GM19351 (cell line): ENCODE measurements around the gene ZNF48.

ENCODE experiments used
- ATAC-seq: cut with Tn5 transposase; IDR thresholded peaks from one replicate; pipeline ENCODE4 v1.9.1; 2021; ENCODE audit warnings: mild to moderate bottlenecking, moderate library complexity; ENCODE audit not compliant: unreplicated experiment

The ZNF48 gene

GRCh38 chr16:30401768-30402425 lies 6.7 kb downstream of the ZNF48 start:
- ATAC-seq: no peak

GRCh38 chr16:30406795-30407101 lies 11.5 kb downstream of the ZNF48 start:
- peak; percentile 21 for ATAC-seq

GRCh38 chr16:30407102-30407803 lies 12.0 kb downstream of the ZNF48 start, which contains the start of gene ZNF771:
Gene ZNF771, plus strand, starts transcription at chr16:30407606. Its CDS starts 448 bp downstream, at chr16:30408054.
- ATAC-seq: peak; percentile 84

- ATAC-seq: no peak
These were observed 12.7 kb downstream of the ZNF48 start for GRCh38 chr16:30407804-30408534.

GRCh38 chr16:30409125-30410060 lies 14.2 kb downstream of the ZNF48 start:
- ATAC-seq: no peak

- ATAC-seq: no peak
These were observed 18.0 kb downstream of the ZNF48 start for GRCh38 chr16:30413112-30413806.

- ATAC-seq: no peak
These were observed 18.9 kb downstream of the ZNF48 start for GRCh38 chr16:30414159-30414558.

- no peak for ATAC-seq
These were observed 20.9 kb downstream of the ZNF48 start for GRCh38 chr16:30416047-30416603.

- ATAC-seq: no peak
These were observed 21.7 kb downstream of the ZNF48 start for GRCh38 chr16:30416624-30417528.

- ATAC-seq: peak; percentile 86
These were observed 22.5 kb downstream of the ZNF48 start for GRCh38 chr16:30417529-30418349.

- no peak for ATAC-seq
These were observed 23.3 kb downstream of the ZNF48 start for GRCh38 chr16:30418350-30419181.

- ATAC-seq: no peak
These were observed 25.8 kb downstream of the ZNF48 start for GRCh38 chr16:30421010-30421409.

- no peak for ATAC-seq
These were observed 32.8 kb downstream of the ZNF48 start for GRCh38 chr16:30428055-30428454.

- no peak for ATAC-seq
These were observed 34.1 kb downstream of the ZNF48 start for GRCh38 chr16:30429418-30429677.

- peak; percentile 97 for ATAC-seq
These were observed 34.6 kb downstream of the ZNF48 start, which contains the start of gene DCTPP1 for GRCh38 chr16:30429678-30430427. Gene DCTPP1, minus strand, starts transcription at chr16:30430030. Its CDS starts 50 bp downstream, at chr16:30429980.

GRCh38 chr16:30430428-30430970 lies 35.3 kb downstream of the ZNF48 start:
- ATAC-seq: peak; percentile 16
